Stimulated activated memory B cell treated with anti-CD40 and anti-IgM and Interleukin-4, amounts not matched to agents 10 μg/mL and 1 μg/mL and 100 μg/mL, for 72 hours (primary cell): ENCODE data around the gene SDHB.

Source experiments
- ATAC-seq: fragments of 150-1000 bp; cut with Tn5 transposase; 2 replicates; pipeline ENCODE4 v1.10.0; 2021
- H3K27ac Mint-ChIP-seq: one replicate; pipeline ENCODE4 v1.8.0; 2022; ENCODE audit warnings: mild to moderate bottlenecking, mixed read lengths
- H3K27me3 Mint-ChIP-seq: one replicate; pipeline ENCODE4 v1.8.0; 2022; ENCODE audit warnings: mixed read lengths
- H3K36me3 Mint-ChIP-seq: one replicate; pipeline ENCODE4 v1.8.0; 2022; ENCODE audit warnings: mixed read lengths
- H3K4me1 Mint-ChIP-seq: one replicate; pipeline ENCODE4 v1.8.0; 2022; ENCODE audit warnings: mixed read lengths
- H3K4me3 Mint-ChIP-seq: one replicate; pipeline ENCODE4 v1.8.0; 2022; ENCODE audit warnings: mild to moderate bottlenecking, moderate library complexity, mixed read lengths
- H3K9me3 Mint-ChIP-seq: one replicate; pipeline ENCODE4 v1.8.0; 2022; ENCODE audit warnings: mixed read lengths

Gene SDHB

GRCh38 chr1:16998589-16998988 lies 55.2 kb downstream of the SDHB start:
- H3K27me3 Mint-ChIP-seq: no peaks in the 10 kb centered on the region
- H3K9me3 Mint-ChIP-seq: no peaks in the 10 kb centered on the region
- no peak overlapping the region for H3K4me3 Mint-ChIP-seq
- no peak overlapping the region for H3K27ac Mint-ChIP-seq
- H3K36me3 Mint-ChIP-seq: peaks cover 56% of the 10 kb centered on the region
- ATAC-seq: no peak
- no peaks in the 10 kb centered on the region for H3K4me1 Mint-ChIP-seq

- Mint-ChIP-seq H3K4me3 (no peak overlapping the region), H3K9me3 (no peaks in the 10 kb centered on the region), H3K36me3 (peaks cover 46% of the 10 kb centered on the region), H3K27ac (no peak overlapping the region), H3K27me3 (no peaks in the 10 kb centered on the region), H3K4me1 (no peaks in the 10 kb centered on the region)
- no peak for ATAC-seq
These were observed 57.0 kb downstream of the SDHB start for GRCh38 chr1:16996845-16997244.

GRCh38 chr1:16993521-16994038 lies 60.3 kb downstream of the SDHB start:
- peaks cover 33% of the 10 kb centered on the region for H3K36me3 Mint-ChIP-seq
- H3K4me3 Mint-ChIP-seq: no peak overlapping the region
- H3K4me1 Mint-ChIP-seq: no peaks in the 10 kb centered on the region
- ATAC-seq: no peak
- H3K27ac Mint-ChIP-seq: no peak overlapping the region
- H3K9me3 Mint-ChIP-seq: no peaks in the 10 kb centered on the region
- no peaks in the 10 kb centered on the region for H3K27me3 Mint-ChIP-seq

GRCh38 chr1:16992675-16993074 lies 61.2 kb downstream of the SDHB start:
- H3K4me1 Mint-ChIP-seq: no peaks in the 10 kb centered on the region
- no peaks in the 10 kb centered on the region for H3K27me3 Mint-ChIP-seq
- no peak overlapping the region for H3K4me3 Mint-ChIP-seq
- H3K27ac Mint-ChIP-seq: no peak overlapping the region
- no peaks in the 10 kb centered on the region for H3K9me3 Mint-ChIP-seq
- peaks cover 31% of the 10 kb centered on the region for H3K36me3 Mint-ChIP-seq
- ATAC-seq: no peak

GRCh38 chr1:16992102-16992501 lies 61.7 kb downstream of the SDHB start:
- no peak for ATAC-seq
- Mint-ChIP-seq H3K4me3 (no peak overlapping the region), H3K9me3 (no peaks in the 10 kb centered on the region), H3K27me3 (no peaks in the 10 kb centered on the region), H3K36me3 (peaks cover 36% of the 10 kb centered on the region), H3K4me1 (no peaks in the 10 kb centered on the region), H3K27ac (no peak overlapping the region)

GRCh38 chr1:16991571-16991970 lies 62.3 kb downstream of the SDHB start:
- no peak for ATAC-seq
- no peak overlapping the region for H3K4me3 Mint-ChIP-seq
- peaks cover 41% of the 10 kb centered on the region for H3K36me3 Mint-ChIP-seq
- H3K27ac Mint-ChIP-seq: no peak overlapping the region
- H3K9me3 Mint-ChIP-seq: no peaks in the 10 kb centered on the region
- no peaks in the 10 kb centered on the region for H3K4me1 Mint-ChIP-seq
- no peaks in the 10 kb centered on the region for H3K27me3 Mint-ChIP-seq

- no peaks in the 10 kb centered on the region for H3K27me3 Mint-ChIP-seq
- H3K36me3 Mint-ChIP-seq: peaks cover 40% of the 10 kb centered on the region
- H3K4me1 Mint-ChIP-seq: no peaks in the 10 kb centered on the region
- H3K9me3 Mint-ChIP-seq: no peaks in the 10 kb centered on the region
- H3K4me3 Mint-ChIP-seq: no peak overlapping the region
- no peak for ATAC-seq
- no peak overlapping the region for H3K27ac Mint-ChIP-seq
These were observed 64.0 kb downstream of the SDHB start for GRCh38 chr1:16989676-16990391.

GRCh38 chr1:16988210-16988609 lies 65.6 kb downstream of the SDHB start:
- Mint-ChIP-seq H3K4me1 (no peaks in the 10 kb centered on the region), H3K27ac (no peak overlapping the region), H3K4me3 (no peak overlapping the region), H3K9me3 (no peaks in the 10 kb centered on the region), H3K27me3 (peaks cover 5% of the 10 kb centered on the region), H3K36me3 (peaks cover 38% of the 10 kb centered on the region)
- no peak for ATAC-seq

GRCh38 chr1:16986962-16987361 lies 66.9 kb downstream of the SDHB start:
- no peaks in the 10 kb centered on the region for H3K9me3 Mint-ChIP-seq
- H3K27me3 Mint-ChIP-seq: peaks cover 14% of the 10 kb centered on the region
- no peaks in the 10 kb centered on the region for H3K4me1 Mint-ChIP-seq
- H3K36me3 Mint-ChIP-seq: peaks cover 38% of the 10 kb centered on the region
- no peak overlapping the region for H3K4me3 Mint-ChIP-seq
- no peak overlapping the region for H3K27ac Mint-ChIP-seq
- no peak for ATAC-seq

- peaks cover 17% of the 10 kb centered on the region for H3K27me3 Mint-ChIP-seq
- no peak overlapping the region for H3K27ac Mint-ChIP-seq
These were observed 67.3 kb downstream of the SDHB start for GRCh38 chr1:16986560-16986959.

GRCh38 chr1:16986113-16986512 lies 67.7 kb downstream of the SDHB start:
- H3K4me3 Mint-ChIP-seq: no peak overlapping the region
- no peak for ATAC-seq
- no peak overlapping the region for H3K27ac Mint-ChIP-seq
- no peaks in the 10 kb centered on the region for H3K9me3 Mint-ChIP-seq
- H3K27me3 Mint-ChIP-seq: peaks cover 21% of the 10 kb centered on the region
- H3K36me3 Mint-ChIP-seq: peaks cover 38% of the 10 kb centered on the region
- H3K4me1 Mint-ChIP-seq: peaks cover 5% of the 10 kb centered on the region

More at GRCh38 chr1:16986560-16986959, 67.3 kb downstream of the SDHB start:
- H3K4me3 Mint-ChIP-seq: no peak overlapping the region
- H3K4me1 Mint-ChIP-seq: peaks cover under 1% of the 10 kb centered on the region
- ATAC-seq: peak; percentile 43
- H3K36me3 Mint-ChIP-seq: peaks cover 38% of the 10 kb centered on the region
- no peaks in the 10 kb centered on the region for H3K9me3 Mint-ChIP-seq

- Mint-ChIP-seq H3K9me3 (no peaks in the 10 kb centered on the region), H3K27me3 (peaks cover 35% of the 10 kb centered on the region), H3K27ac (no peak overlapping the region), H3K4me3 (no peak overlapping the region), H3K4me1 (peaks cover 10% of the 10 kb centered on the region), H3K36me3 (peaks cover 37% of the 10 kb centered on the region)
- no peak for ATAC-seq
These were observed 69.1 kb downstream of the SDHB start for GRCh38 chr1:16984717-16985116.

- H3K4me1 Mint-ChIP-seq: peaks cover 10% of the 10 kb centered on the region
- no peak overlapping the region for H3K4me3 Mint-ChIP-seq
- H3K27me3 Mint-ChIP-seq: peaks cover 41% of the 10 kb centered on the region
- peak; percentile 12 for ATAC-seq
- H3K36me3 Mint-ChIP-seq: peaks cover 28% of the 10 kb centered on the region
- H3K27ac Mint-ChIP-seq: no peak overlapping the region
- no peaks in the 10 kb centered on the region for H3K9me3 Mint-ChIP-seq
These were observed 70.2 kb downstream of the SDHB start for GRCh38 chr1:16983649-16984048.

- Mint-ChIP-seq H3K27ac (no peak overlapping the region), H3K4me3 (no peak overlapping the region), H3K4me1 (peaks cover 10% of the 10 kb centered on the region), H3K36me3 (peaks cover 24% of the 10 kb centered on the region), H3K9me3 (no peaks in the 10 kb centered on the region), H3K27me3 (peaks cover 41% of the 10 kb centered on the region)
- no peak for ATAC-seq
These were observed 70.9 kb downstream of the SDHB start for GRCh38 chr1:16982902-16983301.

GRCh38 chr1:16981269-16981849 lies 72.5 kb downstream of the SDHB start:
- H3K27ac Mint-ChIP-seq: no peak overlapping the region

More at GRCh38 chr1:16981269-16981849, 72.5 kb downstream of the SDHB start:
- ATAC-seq: no peak
- Mint-ChIP-seq H3K27me3 (peaks cover 41% of the 10 kb centered on the region), H3K4me3 (peak overlapping the region; percentile 42), H3K4me1 (peaks cover 10% of the 10 kb centered on the region), H3K36me3 (peaks cover 11% of the 10 kb centered on the region), H3K9me3 (no peaks in the 10 kb centered on the region)
